Measurements from ENCODE around the gene ZFP42. TPM values are rescaled to one million over a fixed set of nuclear protein-coding genes. Genes with fewer than 3 reads are reported as not detected.
A peak's percentile ranks its signal among the peaks of the same experiment; 100 is the strongest.
"Not testable (repeated sequence)": the region's sequence is repeated elsewhere in the genome, so short reads cannot be mapped to it uniquely, and the experiment has no call there.

ZFP42 gene
- total RNA-seq, 1 donor from 2014 or later: 0.26 TPM

GRCh38 chr4:187972135-187972534 lies 23.4 kb upstream of the ZFP42 start:
- H3K9me3 ChIP-seq: no peaks in the 10 kb centered on the region
- H3K36me3 ChIP-seq: no peaks in the 10 kb centered on the region
- no peaks in the 10 kb centered on the region for H3K4me1 ChIP-seq
- TF ChIP-seq, protein P1, sequence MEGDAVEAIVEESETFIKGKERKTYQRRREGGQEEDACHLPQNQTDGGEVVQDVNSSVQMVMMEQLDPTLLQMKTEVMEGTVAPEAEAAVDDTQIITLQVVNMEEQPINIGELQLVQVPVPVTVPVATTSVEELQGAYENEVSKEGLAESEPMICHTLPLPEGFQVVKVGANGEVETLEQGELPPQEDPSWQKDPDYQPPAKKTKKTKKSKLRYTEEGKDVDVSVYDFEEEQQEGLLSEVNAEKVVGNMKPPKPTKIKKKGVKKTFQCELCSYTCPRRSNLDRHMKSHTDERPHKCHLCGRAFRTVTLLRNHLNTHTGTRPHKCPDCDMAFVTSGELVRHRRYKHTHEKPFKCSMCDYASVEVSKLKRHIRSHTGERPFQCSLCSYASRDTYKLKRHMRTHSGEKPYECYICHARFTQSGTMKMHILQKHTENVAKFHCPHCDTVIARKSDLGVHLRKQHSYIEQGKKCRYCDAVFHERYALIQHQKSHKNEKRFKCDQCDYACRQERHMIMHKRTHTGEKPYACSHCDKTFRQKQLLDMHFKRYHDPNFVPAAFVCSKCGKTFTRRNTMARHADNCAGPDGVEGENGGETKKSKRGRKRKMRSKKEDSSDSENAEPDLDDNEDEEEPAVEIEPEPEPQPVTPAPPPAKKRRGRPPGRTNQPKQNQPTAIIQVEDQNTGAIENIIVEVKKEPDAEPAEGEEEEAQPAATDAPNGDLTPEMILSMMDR (IDR thresholded peaks at IDR 0.05): no peak
- no peak for ATAC-seq
- no peak for DNase-seq
- H3K27ac ChIP-seq: no peak overlapping the region
- intact Hi-C loops (cut with DNase I): no loop called here
- H3K4me3 ChIP-seq: no peak overlapping the region
- no peaks in the 10 kb centered on the region for H3K27me3 ChIP-seq

GRCh38 chr4:187983746-187984145 lies 11.8 kb upstream of the ZFP42 start:
- H3K27me3 ChIP-seq: no peaks in the 10 kb centered on the region
- TF ChIP-seq, protein P1 (IDR thresholded peaks at IDR 0.05): no peak
- no peaks in the 10 kb centered on the region for H3K36me3 ChIP-seq
- H3K4me3 ChIP-seq: no peak overlapping the region
- H3K4me1 ChIP-seq: no peaks in the 10 kb centered on the region
- intact Hi-C loops (cut with DNase I): no loop called here
- ATAC-seq (no peak), DNase-seq (no peak)
- no peaks in the 10 kb centered on the region for H3K9me3 ChIP-seq
- no peak overlapping the region for H3K27ac ChIP-seq

GRCh38 chr4:187992971-187993370 lies 2.6 kb upstream of the ZFP42 start:
- TF ChIP-seq, protein P1 (IDR thresholded peaks at IDR 0.05): no peak
- H3K9me3 ChIP-seq: no peaks in the 10 kb centered on the region
- no peak overlapping the region for H3K4me3 ChIP-seq
- no peak overlapping the region for H3K27ac ChIP-seq
- intact Hi-C loops (cut with DNase I): no loop called here
- no peaks in the 10 kb centered on the region for H3K36me3 ChIP-seq
- H3K27me3 ChIP-seq: peaks cover 16% of the 10 kb centered on the region
- DNase-seq (no peak), ATAC-seq (no peak)
- H3K4me1 ChIP-seq: no peaks in the 10 kb centered on the region

DNA sequence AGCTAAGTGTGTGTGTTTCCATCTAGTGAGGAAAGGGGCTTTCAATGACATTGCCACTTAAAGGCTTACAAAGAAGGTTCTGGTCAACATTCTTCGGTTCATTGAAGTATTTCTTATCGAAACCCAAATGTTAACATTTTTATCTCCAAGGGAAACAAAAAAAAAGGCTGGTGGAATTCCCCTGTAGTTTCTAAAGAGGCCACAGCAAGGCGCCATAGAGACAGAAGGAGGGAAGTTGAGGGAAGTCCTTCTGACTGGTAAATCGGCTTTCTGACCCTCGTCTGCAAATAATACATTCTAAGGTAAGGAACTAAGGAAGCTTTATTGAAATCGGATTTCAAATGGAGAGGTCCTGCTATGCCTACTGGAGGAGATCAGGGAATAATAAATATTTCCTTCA lies 1.7 kb upstream of the ZFP42 start:
- Histone ChIP-seq H3K27ac (no peak overlapping the region), H3K4me3 (no peak overlapping the region), H3K36me3 (no peaks in the 10 kb centered on the region), H3K9me3 (no peaks in the 10 kb centered on the region), H3K4me1 (no peaks in the 10 kb centered on the region), H3K27me3 (peaks cover 16% of the 10 kb centered on the region)
- DNase-seq (no peak), ATAC-seq (no peak)
- intact Hi-C loops (cut with DNase I): no loop called here
- TF ChIP-seq, protein P1 (IDR thresholded peaks at IDR 0.05): peak; percentile 24

DNA sequence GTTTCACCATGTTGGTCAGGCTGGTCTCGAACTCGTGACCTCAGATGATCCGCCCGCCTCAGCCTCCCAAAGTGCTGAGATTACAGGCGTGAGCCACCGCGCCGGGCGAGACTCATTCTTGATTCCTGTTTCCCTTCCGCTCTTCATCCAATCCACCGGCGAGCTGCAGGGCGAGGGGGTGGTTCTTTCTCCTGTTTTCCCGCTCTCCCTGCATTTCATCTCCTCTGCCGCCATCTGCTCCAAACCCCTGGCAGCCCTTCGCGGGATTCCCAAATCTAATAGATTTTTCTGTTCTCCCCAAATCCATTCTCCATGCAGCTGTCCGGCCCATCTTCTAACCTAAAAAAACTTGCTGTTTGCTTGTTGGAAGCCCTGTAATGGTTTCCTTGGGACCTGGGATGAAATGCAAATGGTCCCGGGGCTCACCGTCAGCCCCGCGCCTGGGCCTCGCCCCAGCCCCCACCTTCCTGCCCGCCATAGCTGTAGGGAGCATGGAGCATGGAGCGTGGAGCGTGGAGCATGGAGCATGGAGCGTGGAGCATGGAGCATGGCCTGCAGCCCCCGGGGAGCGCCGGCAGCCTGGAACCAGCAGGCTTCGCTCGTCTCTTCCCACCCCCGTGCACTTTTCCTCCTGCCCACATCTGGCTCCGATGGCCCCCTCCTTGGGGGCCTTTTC lies 1.1 kb downstream of the ZFP42 start:
- TF ChIP-seq, protein P1 (IDR thresholded peaks at IDR 0.05): no peak
- H3K36me3 ChIP-seq: no peaks in the 10 kb centered on the region
- H3K4me3 ChIP-seq: no peak overlapping the region
- H3K9me3 ChIP-seq: no peaks in the 10 kb centered on the region
- DNase-seq: no peak
- peaks cover 16% of the 10 kb centered on the region for H3K27me3 ChIP-seq
- H3K27ac ChIP-seq: no peak overlapping the region
- no peaks in the 10 kb centered on the region for H3K4me1 ChIP-seq
- no peak for ATAC-seq
- intact Hi-C loops (cut with DNase I): no loop called here

DNA sequence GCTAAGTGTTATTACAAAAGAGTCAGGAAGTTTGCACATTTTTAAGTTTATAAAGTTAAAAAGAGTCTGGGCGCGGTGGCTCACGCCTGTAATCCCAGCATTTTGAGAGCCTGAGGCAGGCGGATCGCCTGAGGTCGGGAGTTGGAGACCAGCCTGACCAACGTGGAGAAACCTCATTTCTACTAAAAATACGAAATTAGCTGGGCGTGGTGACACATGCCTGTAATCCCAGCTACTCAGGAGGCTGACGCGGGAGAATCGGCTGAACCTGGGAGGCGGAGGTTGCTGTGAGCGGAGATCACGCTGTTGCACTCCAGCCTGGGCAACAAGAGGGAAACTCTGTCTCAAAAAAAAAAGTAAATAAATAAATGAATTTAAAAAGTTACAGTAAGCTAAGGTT lies 2.4 kb downstream of the ZFP42 start:
- H3K36me3 ChIP-seq; ATAC-seq; DNase-seq; intact Hi-C loops (cut with DNase I); H3K4me1 ChIP-seq; H3K4me3 ChIP-seq; H3K9me3 ChIP-seq; H3K27ac ChIP-seq: not testable (repeated sequence)
- H3K27me3 ChIP-seq: peaks cover 16% of the 10 kb centered on the region

Measured in upper lobe of right lung (tissue), 1 donor.